K562 (cell line): Measurements from ENCODE around the gene ARHGAP18. TPM values are rescaled to one million over a fixed set of nuclear protein-coding genes. Genes with fewer than 3 reads are reported as not detected.

Experiments
- BRD4 ChIP-seq: fragments of 200-600 bp; sonication (generic); IDR thresholded peaks from 2 replicates; pipeline ENCODE4 v1.6.1; 2017; ENCODE audit warnings: inconsistent platforms
- FOXJ3 ChIP-seq: sonication (generic); formaldehyde crosslinking; IDR thresholded peaks from 2 replicates; pipeline ENCODE4 v1.4.0; 2020; ENCODE audit warnings: mild to moderate bottlenecking, missing genetic modification reagents
- GTF2E2 ChIP-seq: fragments of 200-800 bp; sonication (Bioruptor generic); IDR thresholded peaks from 2 replicates; pipeline ENCODE4 v1.6.1; 2016; ENCODE audit warnings: missing genetic modification characterization, missing compliant biosample characterization
- HDAC1 ChIP-seq, 2 experiments: fragments of 450-650 bp; IDR thresholded peaks; 2 replicates each; pipeline ENCODE4 v1.6.1; 2016 to 2017; ENCODE audit warnings: inconsistent platforms in 1 of 2, mild to moderate bottlenecking in 1 of 2, moderate library complexity in 1 of 2
- IRF9 ChIP-seq: fragments of 450-650 bp; IDR thresholded peaks from 2 replicates; pipeline ENCODE4 v1.6.1; 2016; ENCODE audit warnings: missing biosample characterization, missing genetic modification characterization
- KAT7 ChIP-seq: sonication (generic); formaldehyde crosslinking; IDR thresholded peaks from 2 replicates; pipeline ENCODE4 v1.8.0; 2022; ENCODE audit warnings: missing genetic modification reagents, mild to moderate bottlenecking, borderline replicate concordance
- KDM4B ChIP-seq, 2 experiments: fragments of 450-650 bp in 1 of 2; sonication (generic) in 1 of 2; IDR thresholded peaks; 2 replicates each; pipeline ENCODE4 v1.6.1; 2016 to 2017; ENCODE audit warnings: borderline replicate concordance in 2 of 2, antibody characterized with exemption in 1 of 2, low read depth in 1 of 2, mild to moderate bottlenecking in 1 of 2
- LCOR ChIP-seq: sonication (generic); formaldehyde crosslinking; IDR thresholded peaks from 2 replicates; pipeline ENCODE4 v1.8.0; 2022; ENCODE audit warnings: mild to moderate bottlenecking, missing genetic modification reagents
- MCM7 ChIP-seq, 2 experiments: fragments of 450-650 bp; IDR thresholded peaks; 2 replicates each; pipeline ENCODE4 v1.6.1; 2016 to 2018
- MED1 ChIP-seq: sonication (generic); formaldehyde crosslinking; IDR thresholded peaks from 2 replicates; pipeline ENCODE4 v1.8.1; 2023; ENCODE audit warnings: missing genetic modification reagents, borderline replicate concordance
- MLLT1 ChIP-seq, 2 experiments: fragments of 450-650 bp; IDR thresholded peaks; 2 replicates each; pipeline ENCODE4 v1.6.1; 2016
- NRF1 ChIP-seq, 2 experiments: fragments of 450-650 bp; IDR thresholded peaks in 1 of 2; conservative IDR thresholded peaks in 1 of 2; 2 replicates each; pipeline ENCODE4 v1.6.1; 2014; ENCODE audit warnings: mild to moderate bottlenecking in 2 of 2
- PBX2 ChIP-seq, 2 experiments: IDR thresholded peaks in 1 of 2; conservative IDR thresholded peaks in 1 of 2; 2 replicates each; pipeline ENCODE4 v1.6.1; 2016; ENCODE audit warnings: low read depth in 2 of 2, mild to moderate bottlenecking in 1 of 2, missing compliant biosample characterization in 1 of 2, missing genetic modification characterization in 1 of 2, moderate library complexity in 1 of 2
- SIN3A ChIP-seq, 2 experiments: fragments of 150-350 bp in 1 of 2; IDR thresholded peaks; 2 replicates each; pipeline ENCODE4 v1.6.1; 2011 to 2016; ENCODE audit warnings: borderline replicate concordance in 2 of 2, low read depth in 2 of 2, low read length in 2 of 2, mild to moderate bottlenecking in 2 of 2, moderate library complexity in 2 of 2; ENCODE audit not compliant: control insufficient read depth in 1 of 2
- THRA ChIP-seq: fragments of 450-650 bp; IDR thresholded peaks from 2 replicates; pipeline ENCODE4 v1.6.1; 2017; ENCODE audit warnings: mild to moderate bottlenecking, moderate library complexity
- VEZF1 ChIP-seq: fragments of 200-800 bp; sonication (Bioruptor generic); IDR thresholded peaks from 2 replicates; pipeline ENCODE4 v1.6.1; 2017; ENCODE audit warnings: missing genetic modification characterization, missing compliant biosample characterization
- ZFX ChIP-seq: sonication (generic); formaldehyde crosslinking; IDR thresholded peaks from 2 replicates; pipeline ENCODE4 v1.8.0; 2022; ENCODE audit warnings: mild to moderate bottlenecking, missing genetic modification reagents, moderate library complexity
- ZKSCAN1 ChIP-seq: fragments of 150-350 bp; IDR thresholded peaks from 2 replicates; pipeline ENCODE4 v1.6.1; 2016; ENCODE audit warnings: low read depth, low read length
- ZNF311 ChIP-seq: fragments of 250-450 bp; sonication (Bioruptor Pico); IDR thresholded peaks from 2 replicates; pipeline ENCODE4 v1.4.0; 2020; ENCODE audit warnings: mild to moderate bottlenecking, moderate library complexity
- polyA plus RNA-seq, 8 experiments: library from polyadenylated mRNA; depleted of rRNA in 4 of 8; stranded (reverse) in 5 of 8; unstranded in 3 of 8; fragments of >200 nt; fragmentation: Nextera tagmentation in 2 of 8; fragmentation: Illumina TruSeq in 1 of 8; extraction: Ambion mirVana in 2 of 8; extraction: Trizol in 1 of 8; gene quantifications; 2 replicates each; pipeline versions ENCODE4 v1.2.1 to v1.2.3, GENCODE V29; 2011 to 2014; ENCODE audit warnings: inconsistent platforms in 1 of 8, missing spikeins in 1 of 8
- total RNA-seq, 7 experiments: library from RNA; depleted of rRNA in 6 of 7; stranded (reverse); fragments of >200 nt in 6 of 7; fragmentation: Illumina TruSeq in 2 of 7; extraction: Trizol in 2 of 7; gene quantifications; 2 replicates each; pipeline versions ENCODE4 v1.2.1 to v1.2.3, GENCODE V29; 2011 to 2021; ENCODE audit warnings: low replicate concordance in 1 of 7

Gene ARHGAP18
- total and polyA plus RNA-seq, 9 of the 15 experiments (the other 6 are each of a cell fraction or from before 2014, with no cell fraction given), result 13.3 to 29.7 (median 21.1) TPM

- peak; percentile 81 for TF ChIP-seq VEZF1
- no peak for TF ChIP-seq FOXJ3 (CRISPR knock-in tag)
- TF ChIP-seq KAT7 (CRISPR knock-in tag), result peak; percentile 95; the same call in 1 of the 2 replicates
- TF ChIP-seq NRF1 (conservative IDR thresholded peaks at IDR 0.05 in 1 of 2, IDR thresholded peaks at IDR 0.05 in 1 of 2), result peak; percentile 66 to 68
- no peak for TF ChIP-seq THRA
- peak in 1 of 2 experiments; percentile 84; a peak in 2 of 4 replicates for TF ChIP-seq HDAC1 (IDR thresholded peaks at IDR 0.05)
- TF ChIP-seq ZNF311 (CRISPR knock-in tag), result no peak
- TF ChIP-seq MLLT1 (IDR thresholded peaks at IDR 0.05), result peak in 1 of 2 experiments; percentile 70; a peak in 2 of 4 replicates
- TF ChIP-seq PBX2 (CRISPR knock-in tag; IDR thresholded peaks at IDR 0.05; ENCODE audit: low read depth), result no peak
- TF ChIP-seq PBX2 (tag; conservative IDR thresholded peaks at IDR 0.05; ENCODE audit: low read depth), result peak; percentile 47
- TF ChIP-seq GTF2E2 (tag), result peak; percentile 64
- TF ChIP-seq MCM7 (IDR thresholded peaks at IDR 0.05), result no peak
- no peak for TF ChIP-seq IRF9 (tag)
- TF ChIP-seq MED1, result no peak
- no peak for TF ChIP-seq BRD4
- TF ChIP-seq SIN3A (IDR thresholded peaks at IDR 0.05; ENCODE audit: borderline replicate concordance in 2 of 2, control insufficient read depth in 1 of 2, low read depth in 2 of 2, low read length in 2 of 2), result peak in 1 of 2 experiments; percentile 55; a peak in 2 of 4 replicates
- peak; percentile 31; the same call in 1 of the 2 replicates for TF ChIP-seq ZFX
- no peak for TF ChIP-seq KDM4B (IDR thresholded peaks at IDR 0.05; ENCODE audit: borderline replicate concordance in 2 of 2, low read depth in 1 of 2)
- peak; percentile 81 for TF ChIP-seq LCOR
- 0 out of 2 replicates have a peak, but pooled peaks have one; percentile 32 for TF ChIP-seq ZKSCAN1
These were observed at the start of gene ARHGAP18 (continued) for GRCh38 chr6:129709769-129710449.
